Stimulated activated CD4-positive, alpha-beta T cell treated with anti-CD3 and anti-CD28 coated beads, Interleukin-12 subunit alpha, Interleukin-12 subunit beta, amount 100 ng/mL, for 4 hours (primary cell): Measurements from ENCODE around the gene ZC3H10.
"Not testable (repeated sequence)": the region's sequence is repeated elsewhere in the genome, so short reads cannot be mapped to it uniquely, and the experiment has no call there.

Experiments
- DNase-seq: peaks from one replicate; pipeline ENCODE4 v3.0.0-alpha.2; 2020

Gene ZC3H10

GRCh38 chr12:56156464-56157200, 38.6 kb downstream of the ZC3H10 start:
- DNase-seq: not testable (repeated sequence)

- DNase-seq: peak; percentile 39
These were observed 39.3 kb downstream of the ZC3H10 start for GRCh38 chr12:56157201-56158028.

- DNase-seq: peak; percentile 79
These were observed 40.2 kb downstream of the ZC3H10 start, which contains the start of gene MYL6 for GRCh38 chr12:56158029-56158925. Gene MYL6, plus strand, starts transcription at chr12:56158359. Its CDS starts 43 bp downstream, at chr12:56158402.

DNA sequence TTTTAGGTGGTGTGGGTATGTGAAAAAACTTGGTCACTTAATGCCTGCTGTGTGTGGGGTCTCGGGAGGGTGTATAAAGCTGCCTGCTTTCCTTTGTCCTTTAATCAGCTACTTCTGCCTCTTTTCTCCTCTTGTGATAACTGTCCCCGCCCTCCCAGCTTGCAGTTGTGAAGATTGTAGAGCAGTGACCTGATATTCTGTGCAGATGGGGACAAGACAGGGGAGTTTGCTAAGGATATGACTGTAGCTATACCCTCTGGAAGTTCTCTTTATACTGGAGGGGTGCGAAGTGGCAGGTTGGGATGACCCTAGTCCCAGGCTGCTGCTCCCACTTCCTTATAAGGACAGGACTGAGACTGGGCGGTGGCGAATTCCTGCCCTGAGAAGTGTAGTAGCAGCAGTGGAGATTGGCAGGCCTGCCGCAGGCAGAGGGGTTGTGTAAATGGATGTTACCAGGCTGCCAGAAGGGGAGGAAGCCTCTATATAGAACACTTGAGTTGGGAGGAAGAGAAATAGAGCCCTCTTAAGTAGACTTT, 40.9 kb downstream of the ZC3H10 start:
- no peak for DNase-seq

DNA sequence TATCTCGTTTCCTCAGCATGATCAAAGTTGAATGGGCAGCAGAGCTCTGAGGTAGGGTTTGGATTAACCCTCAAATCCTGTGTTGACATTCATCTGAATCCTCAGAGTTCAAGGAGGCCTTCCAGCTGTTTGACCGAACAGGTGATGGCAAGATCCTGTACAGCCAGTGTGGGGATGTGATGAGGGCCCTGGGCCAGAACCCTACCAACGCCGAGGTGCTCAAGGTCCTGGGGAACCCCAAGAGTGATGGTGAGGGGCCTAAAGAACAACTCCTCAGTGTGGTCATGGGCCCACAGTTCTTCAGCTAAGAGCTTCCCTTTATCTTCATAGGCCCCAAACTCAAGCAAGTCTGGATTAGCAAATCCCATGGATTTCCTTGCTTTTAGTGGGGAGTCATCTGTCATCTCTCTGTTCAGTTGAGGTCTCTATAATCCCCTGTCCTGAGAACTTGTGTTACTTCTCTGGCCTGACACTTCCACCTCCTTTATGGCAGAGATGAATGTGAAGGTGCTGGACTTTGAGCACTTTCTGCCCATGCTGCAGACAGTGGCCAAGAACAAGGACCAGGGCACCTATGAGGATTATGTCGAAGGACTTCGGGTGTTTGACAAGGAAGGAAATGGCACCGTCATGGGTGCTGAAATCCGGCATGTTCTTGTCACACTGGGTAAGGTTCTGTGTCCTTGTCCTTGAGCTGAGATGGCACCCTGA, 41.6 kb downstream of the ZC3H10 start:
- DNase-seq: no peak

DNA sequence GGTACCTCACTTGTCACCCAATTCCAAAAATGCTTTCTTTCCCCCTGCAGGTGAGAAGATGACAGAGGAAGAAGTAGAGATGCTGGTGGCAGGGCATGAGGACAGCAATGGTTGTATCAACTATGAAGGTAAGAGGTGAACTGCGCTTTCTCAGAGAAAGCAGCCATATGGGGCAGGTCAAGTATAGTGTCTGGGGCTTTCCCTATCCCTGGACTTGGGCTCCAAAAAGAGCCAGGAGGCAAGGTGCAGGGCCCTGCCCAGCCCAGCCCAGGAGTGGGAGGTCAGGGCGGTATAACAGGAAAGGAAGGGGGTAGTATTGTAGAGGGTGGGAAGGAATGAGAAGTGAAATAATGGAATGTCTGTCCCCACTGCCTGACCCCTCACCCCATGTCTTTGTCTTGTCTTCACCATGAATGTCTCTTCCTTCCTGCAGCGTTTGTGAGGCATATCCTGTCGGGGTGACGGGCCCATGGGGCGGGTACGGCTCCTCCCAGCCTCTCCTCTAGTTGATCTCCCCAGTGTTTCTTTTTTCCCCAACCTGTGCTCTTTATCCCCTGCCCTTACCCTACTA, 42.2 kb downstream of the ZC3H10 start:
- peak; percentile 43 for DNase-seq

DNA sequence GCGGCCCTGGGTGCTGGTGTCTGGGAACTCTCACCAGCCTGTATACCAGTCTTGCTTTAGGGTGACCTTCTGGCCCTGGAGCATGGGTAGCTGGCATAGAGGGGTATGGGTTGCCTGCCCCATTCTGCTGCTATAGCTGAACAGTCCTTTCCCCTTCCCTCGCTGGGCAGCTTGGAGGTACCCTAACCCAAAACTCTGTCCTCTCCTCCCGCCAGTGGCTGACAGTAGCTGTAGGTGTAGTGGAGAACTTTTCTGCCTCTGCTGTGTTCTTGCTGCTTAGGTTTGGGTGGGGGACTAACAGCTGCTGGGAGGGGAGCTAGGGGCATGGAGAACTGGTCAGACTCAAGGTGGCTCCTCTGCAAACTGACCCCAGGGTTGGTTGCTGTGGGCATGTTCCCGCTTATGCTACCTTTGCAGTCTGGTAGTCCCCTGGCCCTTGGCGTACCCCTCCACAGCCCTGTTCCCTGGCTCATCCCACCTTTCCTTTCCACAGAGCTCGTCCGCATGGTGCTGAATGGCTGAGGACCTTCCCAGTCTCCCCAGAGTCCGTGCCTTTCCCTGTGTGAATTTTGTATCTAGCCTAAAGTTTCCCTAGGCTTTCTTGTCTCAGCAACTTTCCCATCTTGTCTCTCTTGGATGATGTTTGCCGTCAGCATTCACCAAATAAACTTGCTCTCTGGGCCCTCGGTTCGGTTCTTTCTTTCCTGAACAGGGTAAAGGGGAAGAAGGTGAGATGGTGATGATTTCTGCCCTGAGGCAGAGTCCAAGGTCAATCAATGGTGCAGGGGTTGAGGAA, 43.0 kb downstream of the ZC3H10 start:
- DNase-seq: no peak

- no peak for DNase-seq
These were observed 43.8 kb downstream of the ZC3H10 start for GRCh38 chr12:56161690-56162351.

DNA sequence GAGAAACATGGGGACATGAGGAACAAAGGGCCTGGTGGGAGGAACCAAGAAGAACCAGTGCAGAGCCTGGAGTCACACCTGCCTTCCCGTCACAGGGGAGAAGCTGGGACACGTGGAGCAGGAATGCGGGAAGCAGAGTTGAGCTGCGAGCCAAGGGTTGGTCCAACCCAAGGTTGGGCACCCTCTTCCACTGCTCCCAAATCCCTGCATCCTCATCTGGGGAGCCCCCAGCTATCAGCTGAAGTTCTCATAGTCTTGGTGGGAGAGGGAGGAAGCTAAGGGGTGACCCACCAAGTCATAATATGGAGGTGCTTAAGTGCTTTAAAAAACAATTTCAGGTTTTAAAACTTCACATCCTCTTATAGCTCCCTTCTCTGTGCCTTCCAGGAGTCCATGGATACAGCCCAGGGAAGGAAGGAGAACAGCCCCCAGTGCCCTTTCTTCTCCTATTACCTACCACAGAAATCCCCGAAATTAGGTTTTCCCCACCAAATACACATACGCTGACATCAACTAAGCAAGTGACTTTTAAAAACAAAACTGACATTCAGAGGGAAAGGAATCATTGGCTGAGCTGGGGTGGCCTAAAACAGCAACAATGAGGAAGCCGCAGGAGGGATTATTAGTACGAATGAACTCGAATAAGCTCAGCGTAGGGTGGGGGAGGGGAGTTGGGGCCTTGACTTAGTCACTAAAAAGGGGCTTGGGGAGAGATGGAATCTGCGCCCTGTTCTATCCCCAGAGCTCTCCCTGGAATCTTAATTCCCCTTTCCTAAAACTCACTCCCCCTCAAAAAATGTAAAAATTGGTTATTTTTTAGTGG, 44.6 kb downstream of the ZC3H10 start:
- no peak for DNase-seq

- DNase-seq: no peak
These were observed 45.7 kb downstream of the ZC3H10 start for GRCh38 chr12:56163533-56164344.

DNA sequence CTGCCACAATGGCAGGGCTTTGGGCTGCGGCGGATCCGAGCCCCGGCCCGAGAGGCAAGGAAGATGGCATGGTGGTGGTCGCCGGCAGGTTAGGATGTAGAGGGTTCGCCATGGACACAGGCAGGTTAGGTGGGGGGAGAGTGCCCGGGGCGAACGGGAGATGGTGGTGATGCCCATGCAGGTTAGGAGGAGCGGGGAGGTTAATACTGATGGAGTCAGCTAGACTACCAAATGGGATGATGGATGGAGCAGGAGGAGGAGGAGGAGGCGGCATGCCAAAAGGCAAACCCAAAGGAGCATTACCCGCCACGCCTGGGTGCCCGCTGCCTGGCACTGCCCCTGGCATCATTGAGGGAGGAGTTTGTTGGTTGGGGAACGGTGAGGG, 46.3 kb downstream of the ZC3H10 start:
- no peak for DNase-seq

- no peak for DNase-seq
These were observed 47.3 kb downstream of the ZC3H10 start for GRCh38 chr12:56165369-56165768.

- no peak for DNase-seq
These were observed 51.2 kb downstream of the ZC3H10 start for GRCh38 chr12:56169229-56169759.

DNA sequence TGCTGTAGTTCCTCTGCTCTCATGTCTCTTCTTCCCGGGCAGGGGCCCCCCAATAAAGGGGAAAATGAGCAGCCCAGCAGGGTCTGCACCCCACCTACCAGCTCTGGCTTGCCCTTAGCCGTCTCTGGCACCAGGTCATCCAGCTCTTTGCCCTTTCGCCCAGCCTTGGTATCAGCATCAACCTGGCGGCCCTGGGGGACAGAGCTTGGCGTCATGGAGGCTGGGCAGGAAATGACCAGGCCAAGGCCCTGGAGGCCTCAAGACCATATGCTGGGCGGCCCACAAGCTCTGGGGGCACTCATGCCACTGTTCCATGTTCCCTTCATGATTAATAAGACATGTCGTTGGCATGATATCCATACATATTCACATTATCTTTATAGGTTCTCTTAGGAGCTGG, 54.8 kb downstream of the ZC3H10 start:
- DNase-seq: no peak
